Measurements from ENCODE around the gene USHBP1. TPM values are rescaled to one million over a fixed set of nuclear protein-coding genes. Genes with fewer than 3 reads are reported as not detected.
"Not testable (repeated sequence)": the region's sequence is repeated elsewhere in the genome, so short reads cannot be mapped to it uniquely, and the experiment has no call there.

The USHBP1 gene
- total and polyA plus RNA-seq, 3 experiments from 2014 or later, result 0.07 to 0.27 TPM; not detected in 1

- Mint-ChIP-seq H3K4me3 (peak overlapping the region; percentile 36 to 85 (median 82)), H3K27me3 (peaks cover 0 to 4% of the 10 kb centered on the region in 2 donors), H3K9me3 (no peaks in the 10 kb centered on the region), H3K27ac (peak overlapping the region in 1 of 8 donors; percentile 26), H3K36me3 (peaks cover 0 to 10% (median under 1%) of the 10 kb centered on the region in 3 donors), H3K4me1 (peaks cover 4 to 10% (median 4%) of the 10 kb centered on the region in 3 donors)
- peak overlapping the region; percentile 70 for H3K4me3 ChIP-seq (ENCODE audit: low read length)
- no peaks in the 10 kb centered on the region for H3K27me3 ChIP-seq (ENCODE audit: insufficient read depth, low read length, poor library complexity, severe bottlenecking)
- ChIA-PET CTCF (interaction anchor here (0.8 to 8.8 kb wide), 16 partner anchors 9 to 511 kb away, joined by 3 to 93 read pairs (median 4); partner anchors contain the start of genes BABAM1, USE1 and USHBP1), POLR2A (interaction anchor here (0.8 to 1.2 kb wide), 3 partner anchors 15 to 77 kb away, joined by 3 read pairs; partner anchors contain the start of genes BABAM1 and USE1)
- H3K4me1 ChIP-seq (ENCODE audit: insufficient read depth, low read length), result peaks cover 9% of the 10 kb centered on the region
- H3K27ac ChIP-seq (ENCODE audit: low read depth, low read length), result no peak overlapping the region
- H3K36me3 ChIP-seq (ENCODE audit: insufficient read depth, low read length), result no peaks in the 10 kb centered on the region
- H3K9me3 ChIP-seq (ENCODE audit: low read length), result no peaks in the 10 kb centered on the region
- DNase-seq, result peak; percentile 65 to 81 (median 72)
Measured at GRCh38 chr19:17282488-17283125, 18.1 kb upstream of the USHBP1 start.

DNA sequence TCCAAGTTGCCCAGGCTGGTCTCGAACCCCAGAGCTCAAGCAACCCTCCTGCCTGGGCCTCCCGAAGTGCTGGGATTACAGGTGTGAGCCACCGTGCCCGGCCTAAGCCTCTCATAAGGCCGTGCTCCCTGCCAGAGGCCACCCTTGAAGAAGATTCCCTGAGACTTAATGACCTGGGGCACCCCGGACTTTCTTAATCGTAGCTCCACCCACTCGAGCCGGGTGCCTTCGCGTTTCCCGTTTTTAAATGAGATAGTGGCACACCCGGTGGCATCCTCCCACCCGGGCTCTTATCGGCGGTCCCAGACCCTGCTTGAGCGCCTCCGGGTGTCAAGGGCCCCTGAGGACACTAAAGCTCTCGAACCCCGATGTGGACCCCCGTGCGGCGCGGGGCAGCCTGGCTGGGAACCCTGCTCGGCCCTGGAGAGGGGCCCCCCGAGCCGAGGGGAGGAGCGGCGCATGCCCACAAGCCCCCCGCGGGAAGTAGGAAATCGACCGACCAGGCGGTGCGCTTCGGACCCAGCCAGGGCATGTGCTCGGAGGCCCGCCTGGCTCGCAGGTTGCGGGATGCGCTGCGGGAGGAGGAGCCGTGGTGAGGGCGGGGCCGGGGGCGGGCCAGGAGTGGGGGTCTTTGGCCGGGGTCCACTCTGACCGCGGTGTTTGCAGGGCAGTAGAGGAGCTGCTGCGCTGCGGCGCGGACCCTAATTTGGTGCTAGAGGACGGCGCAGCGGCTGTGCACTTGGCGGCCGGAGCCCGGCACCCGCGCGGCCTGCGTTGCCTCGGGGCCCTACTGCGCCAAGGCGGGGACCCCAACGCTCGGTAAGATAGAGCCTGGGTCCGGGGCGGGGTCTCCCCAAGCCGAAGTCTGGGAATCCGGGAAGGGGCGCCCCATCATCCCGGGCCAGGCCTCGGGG is 17.1 kb upstream of the USHBP1 start, which contains the start of gene ANKLE1:
ANKLE1 (plus strand) TSS at position 511 of the 914 bp plus-strand sequence; CDS start at position 531, 20 bp downstream.
- peak in 1 of 5 donors; percentile 58 for DNase-seq
- H3K27ac Mint-ChIP-seq, result peak within 1 kb of the TSS in 1 of 8 donors; percentile 72
- Histone ChIP-seq H3K27me3 (ENCODE audit: insufficient read depth, low read length, poor library complexity, severe bottlenecking) (no peaks in the 10 kb centered on the region), H3K9me3 (ENCODE audit: low read length) (no peaks in the 10 kb centered on the region), H3K4me1 (ENCODE audit: insufficient read depth, low read length) (peaks cover 9% of the 10 kb centered on the region), H3K36me3 (ENCODE audit: insufficient read depth, low read length) (peaks cover 2% of the 10 kb centered on the region), H3K4me3 (ENCODE audit: low read length) (peak within 1 kb of the TSS; percentile 70), H3K27ac (ENCODE audit: low read depth, low read length) (no peak within 1 kb of the TSS)
- ChIA-PET CTCF (interaction anchor here (0.7 to 8.8 kb wide), 12 partner anchors 9 to 510 kb away, joined by 3 to 93 read pairs (median 4); partner anchors contain the start of genes BABAM1 and USHBP1), POLR2A (interaction anchor here (0.8 to 1.2 kb wide), 4 partner anchors 14 to 76 kb away, joined by 3 to 4 read pairs (median 3); partner anchors contain the start of genes BABAM1 and USE1)
- no peaks in the 10 kb centered on the region for H3K9me3 Mint-ChIP-seq
- H3K4me1 Mint-ChIP-seq, result peaks cover 4 to 10% (median 5%) of the 10 kb centered on the region in 3 donors
- H3K36me3 Mint-ChIP-seq, result peaks cover 0 to 20% (median 4%) of the 10 kb centered on the region in 3 donors
- H3K4me3 Mint-ChIP-seq, result peak within 1 kb of the TSS; percentile 37 to 85 (median 82)
- H3K27me3 Mint-ChIP-seq, result no peaks in the 10 kb centered on the region

DNA sequence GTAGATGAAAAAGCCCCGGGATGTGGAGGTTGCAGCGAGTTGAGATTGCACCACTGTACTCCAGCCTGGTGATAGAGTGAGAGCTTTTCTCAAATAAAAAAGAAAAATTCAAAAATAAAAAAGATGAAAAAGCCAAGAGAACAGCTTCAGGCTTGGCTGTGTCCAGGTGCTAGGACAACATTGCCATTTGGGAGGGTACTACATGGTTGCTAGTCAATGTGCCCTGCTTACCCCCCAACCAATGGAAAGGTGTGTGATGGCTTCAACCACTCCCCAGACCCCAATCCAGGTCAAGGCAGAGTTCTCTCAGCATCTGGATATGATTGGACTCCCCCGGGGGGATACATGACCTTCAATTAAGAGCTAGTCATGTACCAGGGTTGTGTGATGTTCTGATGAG is 14.9 kb upstream of the USHBP1 start:
- no peak overlapping the region for H3K4me3 ChIP-seq (ENCODE audit: low read length)
- H3K27me3 ChIP-seq (ENCODE audit: insufficient read depth, low read length, poor library complexity, severe bottlenecking), result no peaks in the 10 kb centered on the region
- H3K4me1 ChIP-seq (ENCODE audit: insufficient read depth, low read length), result peaks cover 9% of the 10 kb centered on the region
- H3K27me3 Mint-ChIP-seq, result no peaks in the 10 kb centered on the region
- peaks cover 4 to 10% (median 5%) of the 10 kb centered on the region in 3 donors for H3K4me1 Mint-ChIP-seq
- H3K36me3 ChIP-seq (ENCODE audit: insufficient read depth, low read length), result peaks cover 15% of the 10 kb centered on the region
- H3K27ac ChIP-seq (ENCODE audit: low read depth, low read length), result no peak overlapping the region
- H3K9me3 ChIP-seq (ENCODE audit: low read length), result no peaks in the 10 kb centered on the region
- no peaks in the 10 kb centered on the region for H3K9me3 Mint-ChIP-seq
- DNase-seq, result no peak
- ChIA-PET CTCF (interaction anchor here (4.5 to 8.8 kb wide), 3 partner anchors 12 to 508 kb away, joined by 23 to 93 read pairs (median 24); partner anchors contain the start of genes BABAM1 and USHBP1), POLR2A (interaction anchor here (0.8 kb wide), 1 partner anchor 30 kb away, joined by 4 read pairs; the partner anchor contains the start of gene DDA1)
- peaks cover 0 to 38% (median 7%) of the 10 kb centered on the region in 3 donors for H3K36me3 Mint-ChIP-seq
- H3K27ac Mint-ChIP-seq, result no peak overlapping the region
- H3K4me3 Mint-ChIP-seq, result peak overlapping the region in 2 of 7 donors; percentile 9 to 54

DNA sequence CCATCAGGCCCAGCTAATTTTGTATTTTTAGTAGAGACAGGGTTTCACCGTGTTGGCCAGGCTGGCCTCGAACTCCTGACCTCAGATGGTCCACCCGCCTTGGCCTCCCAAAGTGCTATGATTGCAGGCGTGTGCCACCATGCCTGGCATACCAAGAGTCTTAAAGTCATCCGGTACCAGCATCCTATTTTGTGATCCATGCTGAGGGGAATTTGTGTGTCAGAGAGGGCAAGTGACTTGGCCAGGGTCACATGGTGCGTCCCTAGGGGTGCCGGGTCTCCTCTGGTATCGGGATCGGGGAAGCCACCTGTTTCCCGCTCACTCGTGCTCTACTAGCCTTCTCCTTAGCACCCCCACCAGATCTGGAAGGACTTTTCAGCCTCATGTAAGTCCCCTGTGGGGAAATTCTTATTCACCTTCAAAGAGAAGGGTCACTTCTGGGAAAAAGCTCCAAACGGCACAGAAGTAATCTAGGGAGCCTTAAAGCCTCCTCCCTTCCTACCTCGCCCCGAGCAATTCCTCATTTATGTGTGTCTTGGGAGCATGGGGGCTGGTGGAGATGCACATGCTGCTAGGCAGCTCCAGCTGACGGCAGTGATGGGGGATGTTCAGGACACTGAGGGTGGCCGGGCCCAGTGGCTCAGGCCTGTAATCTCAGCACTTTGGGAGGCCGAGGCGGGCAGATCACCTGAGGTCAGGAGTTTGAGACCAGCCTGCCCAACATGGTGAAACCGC is 11.1 kb upstream of the USHBP1 start:
- Histone ChIP-seq H3K4me3 (ENCODE audit: low read length) (no peak overlapping the region), H3K27me3 (ENCODE audit: insufficient read depth, low read length, poor library complexity, severe bottlenecking) (no peaks in the 10 kb centered on the region), H3K4me1 (ENCODE audit: insufficient read depth, low read length) (no peaks in the 10 kb centered on the region), H3K27ac (ENCODE audit: low read depth, low read length) (no peak overlapping the region), H3K9me3 (ENCODE audit: low read length) (no peaks in the 10 kb centered on the region), H3K36me3 (ENCODE audit: insufficient read depth, low read length) (peaks cover 33% of the 10 kb centered on the region)
- Mint-ChIP-seq H3K27ac (peak overlapping the region in 1 of 8 donors; percentile 26), H3K27me3 (no peaks in the 10 kb centered on the region), H3K4me3 (no peak overlapping the region), H3K36me3 (peaks cover 0 to 60% (median 10%) of the 10 kb centered on the region in 3 donors), H3K9me3 (no peaks in the 10 kb centered on the region), H3K4me1 (peaks cover 0 to 1% (median 0%) of the 10 kb centered on the region in 3 donors)
- POLR2A ChIA-PET, result interaction anchor here (0.7 kb wide), 1 partner anchor 109 kb away, joined by 4 read pairs; no protein-coding TSS in a partner anchor
- CTCF ChIA-PET, result no interaction called here
- no peak for DNase-seq

- H3K4me1 Mint-ChIP-seq; H3K4me3 Mint-ChIP-seq; DNase-seq; H3K9me3 Mint-ChIP-seq; H3K4me3 ChIP-seq (ENCODE audit: low read length); H3K27ac ChIP-seq (ENCODE audit: low read depth, low read length); H3K9me3 ChIP-seq (ENCODE audit: low read length); H3K27me3 ChIP-seq (ENCODE audit: insufficient read depth, low read length, poor library complexity, severe bottlenecking); CTCF ChIA-PET; H3K4me1 ChIP-seq (ENCODE audit: insufficient read depth, low read length); H3K27ac Mint-ChIP-seq; H3K27me3 Mint-ChIP-seq: not testable (repeated sequence)
- H3K36me3 ChIP-seq (ENCODE audit: insufficient read depth, low read length), result peaks cover 33% of the 10 kb centered on the region
- H3K36me3 Mint-ChIP-seq, result peaks cover 0 to 66% (median 12%) of the 10 kb centered on the region in 3 donors
- POLR2A ChIA-PET, result interaction anchor here (0.7 kb wide), 1 partner anchor 110 kb away, joined by 4 read pairs; no protein-coding TSS in a partner anchor
Measured at GRCh38 chr19:17274892-17275291, 10.3 kb upstream of the USHBP1 start.

DNA sequence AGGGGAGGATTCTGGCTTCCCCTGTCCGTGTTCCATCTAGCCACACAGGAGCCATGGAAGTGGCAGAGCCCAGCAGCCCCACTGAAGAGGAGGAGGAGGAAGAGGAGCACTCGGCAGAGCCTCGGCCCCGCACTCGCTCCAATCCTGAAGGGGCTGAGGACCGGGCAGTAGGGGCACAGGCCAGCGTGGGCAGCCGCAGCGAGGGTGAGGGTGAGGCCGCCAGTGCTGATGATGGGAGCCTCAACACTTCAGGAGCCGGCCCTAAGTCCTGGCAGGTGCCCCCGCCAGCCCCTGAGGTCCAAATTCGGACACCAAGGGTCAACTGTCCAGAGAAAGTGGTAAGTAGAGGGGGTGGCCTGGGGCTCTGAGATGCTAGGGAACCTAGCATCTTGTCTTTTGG is 4.2 kb upstream of the USHBP1 start:
- Histone ChIP-seq H3K4me3 (ENCODE audit: low read length) (no peak overlapping the region), H3K9me3 (ENCODE audit: low read length) (no peaks in the 10 kb centered on the region), H3K4me1 (ENCODE audit: insufficient read depth, low read length) (peaks cover 21% of the 10 kb centered on the region), H3K27ac (ENCODE audit: low read depth, low read length) (no peak overlapping the region), H3K36me3 (ENCODE audit: insufficient read depth, low read length) (peaks cover 11% of the 10 kb centered on the region), H3K27me3 (ENCODE audit: insufficient read depth, low read length, poor library complexity, severe bottlenecking) (no peaks in the 10 kb centered on the region)
- Mint-ChIP-seq H3K4me3 (peak overlapping the region in 5 of 7 donors; percentile 24 to 81 (median 66)), H3K9me3 (no peaks in the 10 kb centered on the region), H3K27ac (no peak overlapping the region), H3K4me1 (peaks cover 16 to 25% (median 18%) of the 10 kb centered on the region in 3 donors), H3K27me3 (no peaks in the 10 kb centered on the region), H3K36me3 (peaks cover 0 to 36% (median 5%) of the 10 kb centered on the region in 3 donors)
- DNase-seq, result no peak
- CTCF ChIA-PET, result no interaction called here
- POLR2A ChIA-PET, result interaction anchor here (0.7 kb wide), 2 partner anchors 40 to 1178 kb away, joined by 5 to 10 read pairs; no protein-coding TSS in a partner anchor
